ENCODE results near the gene FBXL7. TPM values are rescaled to one million over a fixed set of nuclear protein-coding genes. Genes with fewer than 3 reads are reported as not detected.

FBXL7 gene
- total and polyA plus RNA-seq, 2 of the 8 experiments (the other 6 are each of a cell fraction or from before 2014, with no cell fraction given), result 17.7 to 17.8 TPM

- no peak overlapping the region for H2BK12ac ChIP-seq (ENCODE audit: low read depth, low read length)
- H3K4me2 ChIP-seq (ENCODE audit: insufficient read depth in 1 of 2, low read depth in 2 of 2, low read length in 2 of 2), result peak overlapping the region; percentile 97 to 98
- no peak overlapping the region for H3K56ac ChIP-seq (replicated peaks; ENCODE audit: insufficient read length, low read depth, low read length)
- no peak overlapping the region for H2BK120ac ChIP-seq (replicated peaks; ENCODE audit: low read depth, low read length)
- H3K9me3 ChIP-seq (ENCODE audit: insufficient read depth in 2 of 2, low read depth in 1 of 2, low read length in 1 of 2), result no peaks in the 10 kb centered on the region
- no peak overlapping the region for H4K91ac ChIP-seq (replicated peaks; ENCODE audit: insufficient read length, low read length)
- no peaks in the 10 kb centered on the region for H3K36me3 ChIP-seq (ENCODE audit: control insufficient read depth in 2 of 4, insufficient read depth in 4 of 4, low read length in 3 of 4)
- FAIRE-seq (peak; percentile 28), DNase-seq (ENCODE audit: low read depth in 1 of 2, low spot score in 2 of 2) (peak in 1 of 2 experiments; percentile 67)
- no peak overlapping the region for H3K23ac ChIP-seq (ENCODE audit: insufficient read length)
- H3K14ac ChIP-seq (ENCODE audit: insufficient read length), result no peak overlapping the region
- no peaks in the 10 kb centered on the region for H4K20me1 ChIP-seq (replicated peaks in 1 of 2; ENCODE audit: control insufficient read depth in 1 of 2, insufficient read depth in 2 of 2, low read length in 2 of 2)
- H3K4ac ChIP-seq (replicated peaks; ENCODE audit: insufficient read length, low read depth, low read length), result no peak overlapping the region
- peak overlapping the region; percentile 66; the same call in 1 of the 2 replicates for H3K18ac ChIP-seq (ENCODE audit: extremely low read depth, low read length)
- peak overlapping the region in 1 of 4 experiments; percentile 35; a peak in 1 of 7 replicates for H3K9ac ChIP-seq (replicated peaks in 1 of 4; ENCODE audit: extremely low read depth in 1 of 4, low read depth in 3 of 4, low read length in 3 of 4)
- peaks cover 2% of the 10 kb centered on the region; the same call in 1 of the 2 replicates for H3K79me1 ChIP-seq (ENCODE audit: low read depth, low read length)
- no peak overlapping the region for H4K8ac ChIP-seq (ENCODE audit: extremely low read depth, insufficient read depth, low read length)
- no peak overlapping the region; the same call in 1 of the 2 replicates for H2BK15ac ChIP-seq (ENCODE audit: low read length)
- H2BK20ac ChIP-seq (ENCODE audit: low read length), result peak overlapping the region; percentile 25; the same call in 1 of the 2 replicates
- peak overlapping the region; percentile 88 to 96 (median 90) for H3K4me3 ChIP-seq (ENCODE audit: extremely low read depth in 1 of 4, insufficient read depth in 2 of 4, low read depth in 3 of 4, low read length in 4 of 4)
- no peak overlapping the region for H2AK5ac ChIP-seq (ENCODE audit: low read depth, low read length)
- H3K79me2 ChIP-seq (ENCODE audit: control insufficient read depth in 1 of 2, insufficient read depth in 2 of 2, low read length in 2 of 2), result peaks cover 0 to 47% of the 10 kb centered on the region in 2 experiments; a peak in 3 of 4 replicates
- no peak overlapping the region for H2BK5ac ChIP-seq (ENCODE audit: low read depth, low read length)
- no peak overlapping the region for H3K27ac ChIP-seq (ENCODE audit: low read depth, low read length)
- POLR2A ChIA-PET (ENCODE audit: partially characterized antibody), result interaction anchor here (1.3 kb wide), 1 partner anchor 11 kb away, joined by 3 read pairs; no protein-coding TSS in a partner anchor
- 7% methylated on average over 15 of the region's 15 CpGs; no CpG with 5 or more reads in 1 of the 2 experiments for WGBS, 2 experiments (ENCODE audit: extremely low coverage in 1 of 2, insufficient coverage in 1 of 2, insufficient read length in 1 of 2, insufficient replicate concordance in 2 of 2, low coverage in 1 of 2, low lambda C conversion rate in 2 of 2, missing lambda C conversion rate in 1 of 2)
- no peaks in the 10 kb centered on the region for H3K27me3 ChIP-seq (replicated peaks in 1 of 4; ENCODE audit: control insufficient read depth in 3 of 4, extremely low read depth in 1 of 4, insufficient read depth in 3 of 4, low read length in 3 of 4)
- H4K5ac ChIP-seq (ENCODE audit: insufficient read length, low read depth, low read length), result no peak overlapping the region
- peaks cover 15% of the 10 kb centered on the region for H3K23me2 ChIP-seq (ENCODE audit: low read depth, low read length)
- H2AFZ ChIP-seq (ENCODE audit: low read length), result no peak overlapping the region
- CTCF ChIA-PET (ENCODE audit: partially characterized antibody), result interaction anchor here (1.1 to 1.2 kb wide), 3 partner anchors 118 to 307 kb away, joined by 3 to 4 read pairs (median 3); no protein-coding TSS in a partner anchor
- peaks cover 0 to 12% (median under 1%) of the 10 kb centered on the region in 4 experiments; a peak in 3 of 7 replicates for H3K4me1 ChIP-seq (replicated peaks in 1 of 4; ENCODE audit: control insufficient read depth in 3 of 4, insufficient read depth in 4 of 4, low read length in 3 of 4)
- TF ChIP-seq KDM5A (IDR thresholded peaks at IDR 0.05; ENCODE audit: low read length), result no peak
- TF ChIP-seq CTCF (IDR thresholded peaks at IDR 0.05; ENCODE audit: control extremely low read depth in 1 of 3, insufficient read depth in 1 of 3, low read depth in 1 of 3, low read length in 3 of 3), result peak in 1 of 3 experiments; percentile 28; a peak in 1 of 4 replicates
- TF ChIP-seq SIN3A (conservative IDR thresholded peaks at IDR 0.05 in 1 of 2, IDR thresholded peaks at IDR 0.05 in 1 of 2; ENCODE audit: low read depth in 1 of 2, low read length in 2 of 2), result 0 out of 4 replicates have a peak, but pooled peaks of 1 of the 2 experiments have one; percentile 47
- TF ChIP-seq SUZ12 (IDR thresholded peaks at IDR 0.05; ENCODE audit: low read length), result peak; percentile 1; the same call in 1 of the 2 replicates
- no peak for TF ChIP-seq SIX5 (IDR thresholded peaks at IDR 0.05; ENCODE audit: low read depth, low read length)
- TF ChIP-seq TAF1 (IDR thresholded peaks at IDR 0.05; ENCODE audit: low read depth, low read length), result peak; percentile 38; the same call in 1 of the 2 replicates
- no peak for TF ChIP-seq BACH1 (IDR thresholded peaks at IDR 0.05; ENCODE audit: low read length)
- TF ChIP-seq KDM4A (IDR thresholded peaks at IDR 0.05; ENCODE audit: low read depth, low read length, severe bottlenecking), result no peak
Observed at GRCh38 chr5:15501091-15501791, 1.3 kb downstream of the FBXL7 start.

Data from H1 (cell line).